Lower leg skin (tissue), 3 donors: ENCODE data around the gene RPL36.

ENCODE experiments used
- POLR2A ChIP-seq, 2 donors: fragments of 450-650 bp; IDR thresholded peaks; one replicate each; pipeline ENCODE4 v1.6.1; 2016 to 2017; ENCODE audit warnings: antibody characterized with exemption in 2 of 2, mild to moderate bottlenecking in 1 of 2, moderate library complexity in 1 of 2
- TF ChIP-seq, protein P1 (sequence below), 3 donors: fragments of 450-650 bp; IDR thresholded peaks; one replicate each; pipeline ENCODE4 v1.5.1; 2016; ENCODE audit warnings: antibody characterized with exemption in 3 of 3, mild to moderate bottlenecking in 3 of 3, moderate library complexity in 2 of 3

DNA sequence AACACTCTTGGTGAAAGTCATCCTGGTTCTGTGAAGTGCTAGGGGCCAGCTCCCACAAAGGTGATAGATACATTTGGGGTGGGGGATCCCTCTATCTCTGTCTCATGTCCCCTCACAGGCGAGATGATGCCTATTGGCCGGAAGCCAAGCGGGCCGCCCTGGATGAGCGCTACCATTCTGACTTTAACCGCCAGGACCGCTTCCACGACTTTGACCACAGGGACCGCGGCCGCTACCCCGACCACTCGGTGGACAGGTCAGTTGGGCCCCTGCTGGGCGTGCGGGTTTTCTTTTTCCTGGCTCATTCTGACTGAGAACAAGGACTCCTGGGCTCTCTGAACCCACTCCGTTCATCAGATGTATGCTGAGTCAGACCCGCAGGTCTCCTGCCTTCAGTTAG, 26.2 kb upstream of the RPL36 start:
- TF ChIP-seq POLR2A (IDR thresholded peaks at IDR 0.05) = no peak
- TF ChIP-seq, protein P1, sequence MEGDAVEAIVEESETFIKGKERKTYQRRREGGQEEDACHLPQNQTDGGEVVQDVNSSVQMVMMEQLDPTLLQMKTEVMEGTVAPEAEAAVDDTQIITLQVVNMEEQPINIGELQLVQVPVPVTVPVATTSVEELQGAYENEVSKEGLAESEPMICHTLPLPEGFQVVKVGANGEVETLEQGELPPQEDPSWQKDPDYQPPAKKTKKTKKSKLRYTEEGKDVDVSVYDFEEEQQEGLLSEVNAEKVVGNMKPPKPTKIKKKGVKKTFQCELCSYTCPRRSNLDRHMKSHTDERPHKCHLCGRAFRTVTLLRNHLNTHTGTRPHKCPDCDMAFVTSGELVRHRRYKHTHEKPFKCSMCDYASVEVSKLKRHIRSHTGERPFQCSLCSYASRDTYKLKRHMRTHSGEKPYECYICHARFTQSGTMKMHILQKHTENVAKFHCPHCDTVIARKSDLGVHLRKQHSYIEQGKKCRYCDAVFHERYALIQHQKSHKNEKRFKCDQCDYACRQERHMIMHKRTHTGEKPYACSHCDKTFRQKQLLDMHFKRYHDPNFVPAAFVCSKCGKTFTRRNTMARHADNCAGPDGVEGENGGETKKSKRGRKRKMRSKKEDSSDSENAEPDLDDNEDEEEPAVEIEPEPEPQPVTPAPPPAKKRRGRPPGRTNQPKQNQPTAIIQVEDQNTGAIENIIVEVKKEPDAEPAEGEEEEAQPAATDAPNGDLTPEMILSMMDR (IDR thresholded peaks at IDR 0.05) = no peak
